ENCODE measurements around the gene CMKLR1.

DNA sequence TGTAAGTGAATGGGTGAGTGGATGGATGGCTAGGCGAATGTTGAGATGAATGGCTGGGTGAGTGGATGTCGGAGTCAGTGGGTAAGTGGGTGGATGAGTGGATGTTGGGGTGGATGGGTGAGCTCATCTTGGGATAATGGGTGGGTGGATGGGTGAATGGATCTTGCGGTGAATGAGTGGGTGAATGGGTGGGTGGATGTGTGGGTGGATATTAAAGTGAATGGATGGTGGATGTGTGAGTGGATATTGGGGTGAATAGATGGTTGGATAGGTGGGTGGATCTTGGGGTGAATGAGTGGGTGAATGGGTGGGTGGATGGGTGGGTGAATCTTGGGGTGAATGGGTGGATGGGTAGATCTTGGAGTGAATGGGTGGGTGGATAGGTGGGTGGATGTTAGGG is 51.9 kb downstream of the CMKLR1 start:
- TF ChIP-seq, protein P1, sequence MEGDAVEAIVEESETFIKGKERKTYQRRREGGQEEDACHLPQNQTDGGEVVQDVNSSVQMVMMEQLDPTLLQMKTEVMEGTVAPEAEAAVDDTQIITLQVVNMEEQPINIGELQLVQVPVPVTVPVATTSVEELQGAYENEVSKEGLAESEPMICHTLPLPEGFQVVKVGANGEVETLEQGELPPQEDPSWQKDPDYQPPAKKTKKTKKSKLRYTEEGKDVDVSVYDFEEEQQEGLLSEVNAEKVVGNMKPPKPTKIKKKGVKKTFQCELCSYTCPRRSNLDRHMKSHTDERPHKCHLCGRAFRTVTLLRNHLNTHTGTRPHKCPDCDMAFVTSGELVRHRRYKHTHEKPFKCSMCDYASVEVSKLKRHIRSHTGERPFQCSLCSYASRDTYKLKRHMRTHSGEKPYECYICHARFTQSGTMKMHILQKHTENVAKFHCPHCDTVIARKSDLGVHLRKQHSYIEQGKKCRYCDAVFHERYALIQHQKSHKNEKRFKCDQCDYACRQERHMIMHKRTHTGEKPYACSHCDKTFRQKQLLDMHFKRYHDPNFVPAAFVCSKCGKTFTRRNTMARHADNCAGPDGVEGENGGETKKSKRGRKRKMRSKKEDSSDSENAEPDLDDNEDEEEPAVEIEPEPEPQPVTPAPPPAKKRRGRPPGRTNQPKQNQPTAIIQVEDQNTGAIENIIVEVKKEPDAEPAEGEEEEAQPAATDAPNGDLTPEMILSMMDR (IDR thresholded peaks at IDR 0.05): no peak
- no peak for TF ChIP-seq POLR2A (IDR thresholded peaks at IDR 0.05)

Measured in lower leg skin (tissue), 3 donors.